ENCODE results near the gene RANBP3L. TPM values are rescaled to one million over a fixed set of nuclear protein-coding genes. Genes with fewer than 3 reads are reported as not detected.

RANBP3L gene
- total RNA-seq, 1 experiment from 2014 or later: not detected

DNA sequence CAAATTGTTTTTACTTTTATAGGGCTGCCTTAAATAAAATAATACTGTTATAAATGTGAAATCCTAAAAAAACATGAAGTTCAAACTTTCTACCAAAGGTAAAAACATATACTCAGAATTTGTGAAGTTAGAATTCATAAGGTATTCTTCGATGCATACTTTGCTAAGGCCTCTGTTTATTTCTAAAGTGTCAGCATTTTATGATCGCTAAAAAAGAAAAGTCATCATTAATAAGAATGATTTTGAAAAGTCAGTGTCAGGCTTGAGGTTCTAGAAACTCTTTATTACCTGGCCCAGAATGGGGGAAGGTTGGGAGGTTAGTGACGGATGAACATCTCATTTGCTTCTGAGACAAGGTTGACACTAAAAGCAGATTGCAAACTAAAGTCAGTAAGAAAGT, 33.8 kb downstream of the RANBP3L start:
- H2BK5ac ChIP-seq (ENCODE audit: insufficient read length, low read length): no peak overlapping the region
- no peaks in the 10 kb centered on the region for H3K36me3 Mint-ChIP-seq (ENCODE audit: insufficient read depth in 1 of 3, low read depth in 3 of 3)

More for the DNA sequence above, 33.8 kb downstream of the RANBP3L start:
- Histone ChIP-seq H2BK20ac (ENCODE audit: low read depth, low read length, poor library complexity, severe bottlenecking) (no peak overlapping the region), H2AK5ac (ENCODE audit: insufficient read length, low read length) (no peak overlapping the region), H3K18ac (ENCODE audit: insufficient read length, low read depth, low read length) (no peak overlapping the region), H4K5ac (ENCODE audit: insufficient read length, low read depth, low read length) (no peak overlapping the region), H2AFZ (ENCODE audit: low read length) (no peak overlapping the region), H3K56ac (ENCODE audit: insufficient read length, low read depth, low read length) (no peak overlapping the region), H3K14ac (ENCODE audit: insufficient read depth, low read length) (no peak overlapping the region), H3K9ac (ENCODE audit: extremely low read depth, insufficient read length, low read length) (no peak overlapping the region), H2BK120ac (ENCODE audit: low read depth, low read length, poor library complexity, severe bottlenecking) (no peak overlapping the region), H2BK12ac (ENCODE audit: insufficient read length, low read depth, low read length) (no peak overlapping the region), H3K27me3 (ENCODE audit: insufficient read depth, low read length) (no peaks in the 10 kb centered on the region), H3K4ac (ENCODE audit: low read depth, low read length) (no peak overlapping the region), H4K8ac (replicated peaks; ENCODE audit: insufficient read length, low read depth, low read length) (no peak overlapping the region), H3K79me2 (ENCODE audit: insufficient read depth, low read length) (no peaks in the 10 kb centered on the region), H3K23me2 (ENCODE audit: insufficient read length, low read depth, low read length, poor library complexity, severe bottlenecking) (no peaks in the 10 kb centered on the region), H3T11ph (ENCODE audit: low read length) (no peak overlapping the region), H3K4me2 (ENCODE audit: insufficient read depth, insufficient read length, low read length) (no peak overlapping the region), H4K20me1 (ENCODE audit: control insufficient read depth, insufficient read depth, insufficient read length) (no peaks in the 10 kb centered on the region), H3K27ac (ENCODE audit: insufficient read length, low read depth, low read length) (no peak overlapping the region), H3K23ac (ENCODE audit: insufficient read length, low read depth, low read length) (no peak overlapping the region), H3K9me3 (ENCODE audit: control insufficient read depth, low read depth, low read length) (no peaks in the 10 kb centered on the region), H3K79me1 (ENCODE audit: insufficient read depth, low read depth, low read length, poor library complexity, severe bottlenecking) (no peaks in the 10 kb centered on the region), H3K4me1 (ENCODE audit: insufficient read depth, low read length) (no peaks in the 10 kb centered on the region), H2BK15ac (ENCODE audit: low read depth, low read length) (no peak overlapping the region), H4K91ac (ENCODE audit: insufficient read length, low read depth, low read length) (no peak overlapping the region)
- no peak for TF ChIP-seq CTCF (conservative IDR thresholded peaks at IDR 0.05)
- WGBS (ENCODE audit: extremely low coverage, insufficient read length, low lambda C conversion rate): no CpG with 5 or more reads among the region's 3 CpGs
- H3K4me3 Mint-ChIP-seq: no peak overlapping the region
- no peak overlapping the region for H3K27ac Mint-ChIP-seq
- no peak for DNase-seq
- no peaks in the 10 kb centered on the region for H3K27me3 Mint-ChIP-seq (ENCODE audit: low read depth)
- H3K4me1 Mint-ChIP-seq: no peaks in the 10 kb centered on the region
- H3K9me3 Mint-ChIP-seq: no peaks in the 10 kb centered on the region; a peak in 2 of 5 replicates
